ENCODE measurements around the gene TRPC4AP.

DNA sequence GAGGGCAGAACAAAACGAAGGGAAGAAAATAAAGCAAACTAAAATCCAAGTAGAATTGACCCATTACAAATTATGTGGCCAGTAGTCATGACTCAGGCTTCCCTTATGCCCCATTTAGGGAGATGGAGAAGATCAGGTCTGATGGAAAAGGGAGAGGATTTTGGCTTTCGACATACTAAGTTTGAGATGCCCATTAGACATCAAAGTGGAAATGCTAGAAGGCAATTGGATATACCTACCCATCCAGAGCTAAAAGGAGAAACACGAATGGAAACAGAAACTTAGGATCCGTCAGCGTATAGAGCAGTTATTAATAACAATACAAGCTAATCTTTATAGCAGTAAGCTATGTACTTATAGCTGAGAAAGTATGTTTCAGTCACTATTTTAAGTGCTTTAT is 4.8 kb downstream of the TRPC4AP start:
- TF ChIP-seq, protein P1, sequence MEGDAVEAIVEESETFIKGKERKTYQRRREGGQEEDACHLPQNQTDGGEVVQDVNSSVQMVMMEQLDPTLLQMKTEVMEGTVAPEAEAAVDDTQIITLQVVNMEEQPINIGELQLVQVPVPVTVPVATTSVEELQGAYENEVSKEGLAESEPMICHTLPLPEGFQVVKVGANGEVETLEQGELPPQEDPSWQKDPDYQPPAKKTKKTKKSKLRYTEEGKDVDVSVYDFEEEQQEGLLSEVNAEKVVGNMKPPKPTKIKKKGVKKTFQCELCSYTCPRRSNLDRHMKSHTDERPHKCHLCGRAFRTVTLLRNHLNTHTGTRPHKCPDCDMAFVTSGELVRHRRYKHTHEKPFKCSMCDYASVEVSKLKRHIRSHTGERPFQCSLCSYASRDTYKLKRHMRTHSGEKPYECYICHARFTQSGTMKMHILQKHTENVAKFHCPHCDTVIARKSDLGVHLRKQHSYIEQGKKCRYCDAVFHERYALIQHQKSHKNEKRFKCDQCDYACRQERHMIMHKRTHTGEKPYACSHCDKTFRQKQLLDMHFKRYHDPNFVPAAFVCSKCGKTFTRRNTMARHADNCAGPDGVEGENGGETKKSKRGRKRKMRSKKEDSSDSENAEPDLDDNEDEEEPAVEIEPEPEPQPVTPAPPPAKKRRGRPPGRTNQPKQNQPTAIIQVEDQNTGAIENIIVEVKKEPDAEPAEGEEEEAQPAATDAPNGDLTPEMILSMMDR (IDR thresholded peaks at IDR 0.05) = no peak
- no peak for TF ChIP-seq POLR2A (IDR thresholded peaks at IDR 0.05)

Data from esophagus squamous epithelium (tissue), 4 donors.